Stimulated activated naive B cell treated with anti-CD40 and anti-IgM and Interleukin-4, amounts not matched to agents 10 μg/mL and 1 μg/mL and 100 μg/mL, for 72 hours (primary cell): ENCODE data around the gene APBA1.
"Not testable (repeated sequence)": the region's sequence is repeated elsewhere in the genome, so short reads cannot be mapped to it uniquely, and the experiment has no call there.

Experiments used
- ATAC-seq, 2 donors: fragments of 150-1000 bp; cut with Tn5 transposase; replicated peaks; 2 replicates each; pipeline ENCODE4 v1.10.0; 2021; ENCODE audit warnings: moderate library complexity in 1 of 2
- DNase-seq: peaks from one replicate; pipeline ENCODE4 v3.0.0; 2021
- H3K27ac Mint-ChIP-seq: one replicate; pipeline ENCODE4 v1.8.0; 2022; ENCODE audit warnings: mild to moderate bottlenecking, mixed read lengths
- H3K27me3 Mint-ChIP-seq, 2 donors: one replicate each; pipeline ENCODE4 v1.8.0; 2022; ENCODE audit warnings: mixed read lengths in 2 of 2
- H3K36me3 Mint-ChIP-seq, 2 donors: one replicate each; pipeline ENCODE4 v1.8.0; 2022; ENCODE audit warnings: mixed read lengths in 2 of 2, mild to moderate bottlenecking in 1 of 2
- H3K4me1 Mint-ChIP-seq, 2 donors: one replicate each; pipeline ENCODE4 v1.8.0; 2022; ENCODE audit warnings: mixed read lengths in 2 of 2, mild to moderate bottlenecking in 1 of 2
- H3K4me3 Mint-ChIP-seq, 2 donors: one replicate each; pipeline ENCODE4 v1.8.0; 2022; ENCODE audit warnings: mild to moderate bottlenecking in 2 of 2, mixed read lengths in 2 of 2, moderate library complexity in 1 of 2
- H3K9me3 Mint-ChIP-seq, 2 donors: one replicate each; pipeline ENCODE4 v1.8.0; 2022; ENCODE audit warnings: mixed read lengths in 2 of 2, mild to moderate bottlenecking in 1 of 2

APBA1 gene

DNA sequence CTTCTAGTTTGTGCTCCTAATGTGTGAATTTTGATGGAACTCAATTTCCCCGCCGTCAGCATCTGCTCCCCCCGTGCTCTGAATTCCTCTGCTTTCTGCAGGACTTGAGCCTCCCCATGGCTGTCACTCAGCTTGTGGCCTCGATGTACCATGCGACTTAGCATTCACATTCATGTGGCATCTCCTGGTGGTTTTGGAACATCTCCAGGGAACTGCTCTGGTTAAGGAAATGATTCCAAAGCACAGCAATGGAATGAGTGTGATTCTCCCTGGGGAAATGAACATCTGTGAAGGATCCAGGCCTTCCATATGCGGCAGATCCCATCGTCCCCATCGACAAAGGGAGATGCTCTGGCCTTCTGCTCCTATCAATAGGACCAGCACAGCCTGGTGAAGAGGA is 228.2 kb downstream of the APBA1 start:
- Mint-ChIP-seq H3K4me3 (no peak overlapping the region), H3K9me3 (peaks cover 0 to 2% of the 10 kb centered on the region in 2 donors), H3K27ac (no peak overlapping the region), H3K4me1 (no peaks in the 10 kb centered on the region), H3K27me3 (peaks cover 9 to 21% of the 10 kb centered on the region in 2 donors), H3K36me3 (peaks cover 0 to 3% of the 10 kb centered on the region in 2 donors)
- DNase-seq, result no peak
- no peak for ATAC-seq

DNA sequence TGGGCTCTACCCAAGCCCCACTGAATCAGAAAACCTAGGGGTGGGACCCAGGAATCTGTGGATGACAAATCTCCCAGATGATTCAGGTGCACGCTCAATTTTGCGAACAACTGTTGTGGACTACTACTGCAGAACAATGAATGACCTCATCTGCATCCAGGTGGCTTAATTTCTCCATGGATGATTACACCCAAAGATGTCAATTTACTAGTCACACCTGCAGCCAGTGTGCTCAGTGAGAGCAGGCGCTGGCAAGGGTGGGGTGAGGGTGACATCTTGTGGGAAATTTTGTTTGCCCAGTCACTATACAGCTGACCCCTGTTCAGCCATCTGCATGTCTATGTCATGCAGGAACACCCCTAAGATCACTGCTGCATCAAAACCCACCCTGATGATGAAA is 229.0 kb downstream of the APBA1 start:
- H3K9me3 Mint-ChIP-seq, result peaks cover 0 to 2% of the 10 kb centered on the region in 2 donors
- no peak for ATAC-seq
- peaks cover 0 to 3% of the 10 kb centered on the region in 2 donors for H3K36me3 Mint-ChIP-seq
- DNase-seq, result no peak
- no peak overlapping the region for H3K4me3 Mint-ChIP-seq
- no peaks in the 10 kb centered on the region for H3K4me1 Mint-ChIP-seq
- H3K27ac Mint-ChIP-seq, result no peak overlapping the region
- peaks cover 9 to 21% of the 10 kb centered on the region in 2 donors for H3K27me3 Mint-ChIP-seq

DNA sequence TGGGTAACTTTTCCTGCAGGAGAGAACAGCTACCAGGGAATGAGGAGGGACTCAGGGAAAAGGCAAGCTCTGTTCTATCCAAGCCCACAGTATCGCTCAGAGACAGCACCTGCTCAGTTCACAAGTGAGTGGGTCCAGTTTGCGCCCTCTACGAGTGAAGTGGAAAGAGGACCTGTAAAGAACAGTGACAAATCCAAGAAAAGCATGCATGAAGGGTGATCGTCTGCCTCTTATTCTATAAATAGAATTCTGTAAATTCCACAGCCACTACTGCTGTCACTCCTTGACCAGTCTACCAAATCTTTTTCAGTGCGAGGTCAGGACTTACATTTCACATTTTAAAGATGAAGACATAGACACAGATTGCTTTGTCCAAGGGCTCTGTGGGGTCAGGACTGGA is 229.7 kb downstream of the APBA1 start:
- Mint-ChIP-seq H3K9me3 (peaks cover 0 to 2% of the 10 kb centered on the region in 2 donors), H3K4me3 (no peak overlapping the region), H3K36me3 (peaks cover 0 to 3% of the 10 kb centered on the region in 2 donors), H3K4me1 (no peaks in the 10 kb centered on the region), H3K27me3 (peaks cover 9 to 18% of the 10 kb centered on the region in 2 donors), H3K27ac (no peak overlapping the region)
- DNase-seq, result no peak
- no peak for ATAC-seq

DNA sequence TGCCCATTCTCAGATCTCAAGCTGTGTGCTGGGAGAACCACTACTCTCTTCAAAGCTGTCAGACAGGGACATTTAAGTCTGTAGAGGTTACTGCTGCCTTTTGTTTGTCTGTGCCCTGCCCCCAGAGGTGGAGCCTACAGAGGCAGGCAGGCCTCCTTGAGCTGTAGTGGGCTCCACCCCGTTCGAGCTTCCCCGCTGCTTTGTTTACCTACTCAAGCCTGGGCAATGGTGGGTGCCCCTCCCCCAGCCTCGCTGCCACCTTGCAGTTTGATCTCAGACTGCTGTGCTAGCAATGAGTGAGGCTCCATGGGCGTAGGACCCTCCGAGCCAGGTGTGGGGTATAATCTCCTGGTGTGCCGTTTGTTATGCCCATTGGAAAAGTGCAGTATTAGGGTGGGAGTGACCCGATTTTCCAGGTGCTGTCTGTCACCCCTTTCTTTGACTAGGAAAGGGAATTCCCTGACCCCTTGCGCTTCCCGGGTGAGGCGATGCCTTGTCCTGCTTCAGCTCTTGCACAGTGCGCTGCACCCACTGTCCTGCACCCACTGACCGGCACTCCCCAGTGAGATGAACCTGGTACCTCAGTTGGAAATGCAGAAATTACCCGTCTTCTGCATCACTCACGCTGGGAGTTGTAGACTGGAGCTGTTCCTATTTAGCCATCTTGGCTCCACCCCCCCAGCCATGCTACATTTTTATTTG is 231.8 kb downstream of the APBA1 start:
- not testable (repeated sequence) for H3K4me1 Mint-ChIP-seq, DNase-seq, H3K4me3 Mint-ChIP-seq, H3K9me3 Mint-ChIP-seq, H3K27me3 Mint-ChIP-seq, H3K27ac Mint-ChIP-seq, ATAC-seq, H3K36me3 Mint-ChIP-seq

DNA sequence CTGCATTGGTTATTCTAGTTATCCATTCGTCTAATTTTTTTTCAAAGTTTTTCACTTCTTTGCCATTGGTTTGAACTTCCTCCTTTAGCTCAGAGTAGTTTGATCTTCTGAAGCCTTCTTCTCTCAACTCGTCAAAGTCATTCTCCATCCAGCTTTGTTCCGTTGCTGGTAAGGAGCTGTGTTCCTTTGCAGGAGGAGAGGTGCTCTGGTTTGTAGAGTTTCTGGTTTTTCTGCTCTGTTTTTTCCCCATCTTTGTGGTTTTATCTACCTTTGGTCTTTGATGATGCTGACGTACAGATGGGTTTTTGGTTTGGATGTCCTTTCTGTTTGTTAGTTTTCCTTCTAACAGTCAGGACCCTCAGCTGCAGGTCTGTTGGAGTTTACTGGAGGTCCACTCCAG is 232.5 kb downstream of the APBA1 start:
- DNase-seq, ATAC-seq, H3K36me3 Mint-ChIP-seq, H3K4me1 Mint-ChIP-seq, H3K27me3 Mint-ChIP-seq, H3K4me3 Mint-ChIP-seq, H3K9me3 Mint-ChIP-seq, H3K27ac Mint-ChIP-seq: not testable (repeated sequence)

DNA sequence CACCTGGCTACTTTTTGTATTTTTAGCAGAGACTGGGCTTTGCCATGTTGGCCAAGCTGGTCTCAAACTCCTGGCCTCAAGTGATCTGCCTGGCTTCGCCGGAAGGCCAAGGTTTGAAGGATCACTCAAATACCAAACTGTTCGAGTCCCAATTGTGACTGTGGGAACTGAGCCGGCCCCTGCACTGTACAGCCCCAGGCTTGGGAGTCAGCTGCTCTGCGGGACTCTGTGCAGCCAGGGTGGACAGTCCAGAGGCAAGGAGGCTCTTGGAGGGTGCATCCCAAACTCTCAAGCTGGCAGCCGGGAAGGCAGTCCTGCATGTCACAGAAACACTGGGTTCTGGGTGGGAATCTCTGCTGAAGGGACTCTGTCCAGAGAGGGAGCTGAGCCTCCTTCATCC is 238.2 kb downstream of the APBA1 start:
- H3K27me3 Mint-ChIP-seq, result no peaks in the 10 kb centered on the region
- H3K36me3 Mint-ChIP-seq, result no peaks in the 10 kb centered on the region
- no peak overlapping the region for H3K27ac Mint-ChIP-seq
- H3K4me1 Mint-ChIP-seq, result no peaks in the 10 kb centered on the region
- H3K9me3 Mint-ChIP-seq, result no peaks in the 10 kb centered on the region
- ATAC-seq (no peak), DNase-seq (no peak)
- no peak overlapping the region for H3K4me3 Mint-ChIP-seq

DNA sequence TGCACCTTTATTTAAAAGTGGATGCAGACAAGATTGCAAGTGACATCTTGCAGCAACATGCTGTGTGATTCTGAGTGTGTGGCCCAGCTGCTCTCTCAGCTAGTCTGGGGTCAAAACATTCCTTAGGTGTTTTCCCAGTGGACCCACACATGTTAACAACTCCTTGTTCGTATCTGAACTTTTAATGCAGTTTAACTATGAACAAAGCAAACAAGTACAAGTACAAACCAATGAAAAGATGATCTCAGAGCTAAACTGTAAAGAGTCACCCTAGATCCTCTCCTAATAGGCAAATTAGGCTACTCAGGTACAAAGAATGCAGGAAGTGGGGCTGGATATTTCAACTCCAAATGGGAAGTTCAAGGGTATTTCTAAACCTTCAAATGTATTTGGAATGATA is 238.8 kb downstream of the APBA1 start:
- no peaks in the 10 kb centered on the region for H3K36me3 Mint-ChIP-seq
- H3K9me3 Mint-ChIP-seq, result no peaks in the 10 kb centered on the region
- no peak for DNase-seq
- no peaks in the 10 kb centered on the region for H3K27me3 Mint-ChIP-seq
- no peak for ATAC-seq
- no peak overlapping the region for H3K27ac Mint-ChIP-seq
- no peaks in the 10 kb centered on the region for H3K4me1 Mint-ChIP-seq
- H3K4me3 Mint-ChIP-seq, result no peak overlapping the region

DNA sequence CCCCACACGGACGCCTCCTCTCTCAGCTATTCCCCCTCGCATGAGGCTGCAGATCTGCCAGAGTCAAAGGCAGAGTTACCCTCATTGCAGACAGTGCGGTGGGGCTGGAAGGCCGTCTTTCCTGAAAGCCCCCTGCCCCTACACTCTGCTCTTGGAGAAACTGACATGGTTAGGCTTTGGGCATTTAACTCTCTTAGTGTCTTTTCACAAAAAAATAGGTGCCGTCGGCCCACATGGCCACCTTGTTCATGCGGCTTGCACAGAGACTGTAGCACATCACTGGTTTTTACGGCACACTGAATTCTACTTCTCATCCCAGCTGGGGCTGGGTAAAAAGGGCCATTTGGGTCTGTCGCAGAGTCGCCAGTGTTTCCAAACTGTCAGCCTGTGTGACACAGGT is 239.5 kb downstream of the APBA1 start:
- no peak for ATAC-seq
- Mint-ChIP-seq H3K9me3 (no peaks in the 10 kb centered on the region), H3K4me1 (no peaks in the 10 kb centered on the region), H3K36me3 (no peaks in the 10 kb centered on the region), H3K27ac (no peak overlapping the region), H3K4me3 (no peak overlapping the region), H3K27me3 (no peaks in the 10 kb centered on the region)
- no peak for DNase-seq

DNA sequence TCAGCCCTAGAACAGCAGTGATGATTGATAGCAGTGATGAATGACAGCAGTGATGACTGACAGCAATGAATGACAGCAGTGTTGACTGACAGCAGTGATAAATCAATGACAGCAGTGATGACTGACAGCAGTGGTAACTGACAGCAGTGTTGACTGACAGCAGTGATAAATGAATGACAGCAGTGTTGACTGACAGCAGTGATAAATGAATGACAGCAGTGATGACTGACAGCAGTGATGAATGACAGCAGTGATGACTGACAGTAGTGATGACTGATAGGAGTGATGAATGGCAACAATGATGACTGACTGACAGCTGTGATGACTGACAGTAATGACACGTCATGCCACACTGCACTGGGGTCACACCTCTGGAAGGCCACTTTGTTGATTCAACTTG is 240.4 kb downstream of the APBA1 start:
- H3K36me3 Mint-ChIP-seq, result no peaks in the 10 kb centered on the region
- no peaks in the 10 kb centered on the region for H3K27me3 Mint-ChIP-seq
- no peak overlapping the region for H3K4me3 Mint-ChIP-seq
- no peaks in the 10 kb centered on the region for H3K9me3 Mint-ChIP-seq
- ATAC-seq (no peak), DNase-seq (no peak)
- no peaks in the 10 kb centered on the region for H3K4me1 Mint-ChIP-seq
- H3K27ac Mint-ChIP-seq, result no peak overlapping the region

DNA sequence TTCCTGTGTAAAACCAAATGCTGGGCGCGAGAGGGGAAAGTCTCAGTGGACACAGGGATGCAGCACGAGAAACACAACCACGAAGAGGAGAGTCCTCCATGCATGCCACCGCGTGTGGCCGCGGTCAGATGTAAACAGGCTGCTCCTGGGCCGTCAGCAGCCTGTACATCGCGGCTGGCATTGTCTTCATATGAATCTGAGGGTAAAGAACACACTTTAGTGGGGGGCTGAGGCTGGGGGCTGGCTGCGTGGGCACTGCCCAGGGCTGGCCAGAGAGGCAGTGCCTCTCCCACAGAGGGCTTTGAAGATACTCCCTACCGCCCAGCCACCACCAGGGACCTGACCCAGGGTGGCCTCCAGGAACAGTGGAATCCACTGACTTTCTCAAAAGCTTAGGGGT is 241.0 kb downstream of the APBA1 start:
- no peak for DNase-seq
- Mint-ChIP-seq H3K27me3 (no peaks in the 10 kb centered on the region), H3K4me3 (no peak overlapping the region), H3K9me3 (no peaks in the 10 kb centered on the region), H3K27ac (no peak overlapping the region), H3K4me1 (no peaks in the 10 kb centered on the region), H3K36me3 (no peaks in the 10 kb centered on the region)
- no peak for ATAC-seq

DNA sequence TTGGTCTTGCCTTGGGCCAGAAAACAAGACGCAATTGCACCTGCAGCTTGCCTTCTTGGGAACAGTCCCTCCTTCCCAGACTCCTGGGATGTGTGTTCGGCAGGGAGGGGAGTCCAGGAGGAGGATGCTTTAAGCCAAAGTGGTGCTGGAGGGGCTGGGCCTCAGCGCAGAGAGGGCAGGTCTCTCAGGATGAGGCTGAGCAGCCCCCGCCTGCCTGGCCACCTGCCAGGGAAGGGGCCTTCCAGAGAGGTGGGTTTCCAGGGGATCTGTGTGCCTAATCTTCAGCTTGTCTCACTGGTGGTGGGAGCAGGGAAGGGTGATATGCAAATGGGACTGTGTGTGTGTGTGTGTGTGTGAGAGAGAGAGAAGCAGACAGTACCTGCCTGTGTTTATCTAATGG is 242.0 kb downstream of the APBA1 start:
- H3K27ac Mint-ChIP-seq, result no peak overlapping the region
- no peak for ATAC-seq

DNA sequence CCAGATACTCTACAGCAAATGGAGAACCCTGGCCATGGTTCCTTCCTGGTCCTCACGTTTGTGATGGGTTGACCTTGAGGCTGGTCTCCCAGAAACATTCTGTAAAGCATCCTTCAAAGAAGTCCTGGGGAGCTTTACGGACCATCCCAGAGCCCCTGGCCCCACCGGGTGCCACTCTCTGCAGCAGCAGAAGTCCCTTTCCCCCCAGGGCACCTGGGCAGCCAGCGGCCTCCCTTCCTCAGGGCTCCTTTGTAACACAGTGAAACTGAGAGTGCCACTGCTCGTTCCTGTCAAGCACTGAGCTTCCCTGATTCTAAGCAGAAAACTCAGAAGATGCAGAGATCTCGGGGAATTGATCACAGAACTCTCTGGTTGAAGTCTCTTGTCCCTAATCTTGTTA is 242.9 kb downstream of the APBA1 start:
- Mint-ChIP-seq H3K27ac (no peak overlapping the region), H3K9me3 (no peaks in the 10 kb centered on the region), H3K27me3 (peaks cover 6% of the 10 kb centered on the region in 2 donors), H3K4me3 (no peak overlapping the region), H3K4me1 (no peaks in the 10 kb centered on the region), H3K36me3 (no peaks in the 10 kb centered on the region)
- ATAC-seq (no peak), DNase-seq (no peak)

More for the DNA sequence above, 242.0 kb downstream of the APBA1 start:
- H3K27me3 Mint-ChIP-seq, result peaks cover 2% of the 10 kb centered on the region in 2 donors
- no peaks in the 10 kb centered on the region for H3K9me3 Mint-ChIP-seq
- H3K4me1 Mint-ChIP-seq, result no peaks in the 10 kb centered on the region
- H3K36me3 Mint-ChIP-seq, result no peaks in the 10 kb centered on the region
- H3K4me3 Mint-ChIP-seq, result no peak overlapping the region
- DNase-seq, result no peak

DNA sequence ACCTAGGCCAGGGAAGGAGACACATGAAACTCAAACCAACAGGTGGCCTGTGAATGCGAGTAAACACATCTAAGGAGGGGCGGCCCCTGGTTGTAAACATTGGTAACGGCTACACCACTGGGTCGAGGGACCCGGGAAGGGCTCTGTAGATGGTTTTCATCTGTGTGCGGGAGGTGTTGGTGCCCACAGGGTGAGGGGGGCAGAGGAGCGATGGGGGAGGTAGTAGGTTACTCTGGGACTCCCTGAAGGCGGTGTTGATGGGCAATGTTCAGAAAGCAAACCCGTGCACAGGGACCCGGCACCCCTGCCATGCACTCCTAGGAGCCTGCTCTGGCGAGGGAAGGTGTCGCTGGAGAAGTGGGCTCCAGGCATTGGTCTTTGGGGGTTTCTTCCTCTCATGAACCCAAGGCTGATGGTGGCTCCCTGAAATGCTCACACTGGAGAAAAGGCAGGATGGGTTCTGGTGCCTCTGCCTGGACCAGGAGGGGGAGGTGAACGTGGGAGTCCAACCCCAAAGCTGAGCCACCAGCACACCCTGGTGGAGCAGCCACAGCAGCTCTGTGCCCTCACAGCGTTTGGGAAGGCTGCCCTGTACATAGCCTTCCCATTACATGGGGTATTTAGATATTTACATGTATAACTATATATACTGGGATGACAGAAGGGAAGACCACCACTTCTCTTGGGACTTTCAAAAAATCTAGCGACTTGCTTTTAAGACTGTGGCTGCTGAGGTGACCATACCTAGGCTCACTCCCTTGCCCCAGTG is 244.0 kb downstream of the APBA1 start:
- peaks cover 6 to 7% of the 10 kb centered on the region in 2 donors for H3K27me3 Mint-ChIP-seq
- DNase-seq (no peak), ATAC-seq (no peak)
- H3K4me3 Mint-ChIP-seq, result no peak overlapping the region
- no peaks in the 10 kb centered on the region for H3K36me3 Mint-ChIP-seq
- no peaks in the 10 kb centered on the region for H3K4me1 Mint-ChIP-seq
- no peak overlapping the region for H3K27ac Mint-ChIP-seq
- H3K9me3 Mint-ChIP-seq, result no peaks in the 10 kb centered on the region

DNA sequence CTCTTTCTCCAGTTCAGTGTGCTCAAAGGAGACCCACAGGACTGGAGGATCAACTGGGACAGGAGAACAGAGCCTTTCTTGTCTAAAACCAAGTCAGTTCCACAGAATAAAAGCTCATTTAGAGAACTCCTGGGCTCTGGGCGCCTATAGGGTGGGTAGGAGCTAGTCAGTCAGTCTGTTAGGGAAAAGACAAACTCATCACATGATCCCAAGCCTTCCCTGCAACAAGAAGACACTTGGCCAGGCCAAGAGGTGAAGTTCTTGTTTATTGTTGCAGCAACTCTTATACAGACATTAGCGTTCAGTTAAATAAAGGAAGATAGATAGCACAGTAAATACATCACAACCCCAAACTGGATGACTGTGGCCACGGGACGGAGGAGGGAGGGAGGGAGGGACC is 244.9 kb downstream of the APBA1 start:
- H3K27me3 Mint-ChIP-seq, result peaks cover 6 to 16% of the 10 kb centered on the region in 2 donors
- peaks cover 0 to 2% of the 10 kb centered on the region in 2 donors for H3K4me1 Mint-ChIP-seq
- H3K9me3 Mint-ChIP-seq, result no peaks in the 10 kb centered on the region
- no peaks in the 10 kb centered on the region for H3K36me3 Mint-ChIP-seq
- DNase-seq (no peak), ATAC-seq (no peak)
- no peak overlapping the region for H3K4me3 Mint-ChIP-seq
- no peak overlapping the region for H3K27ac Mint-ChIP-seq

DNA sequence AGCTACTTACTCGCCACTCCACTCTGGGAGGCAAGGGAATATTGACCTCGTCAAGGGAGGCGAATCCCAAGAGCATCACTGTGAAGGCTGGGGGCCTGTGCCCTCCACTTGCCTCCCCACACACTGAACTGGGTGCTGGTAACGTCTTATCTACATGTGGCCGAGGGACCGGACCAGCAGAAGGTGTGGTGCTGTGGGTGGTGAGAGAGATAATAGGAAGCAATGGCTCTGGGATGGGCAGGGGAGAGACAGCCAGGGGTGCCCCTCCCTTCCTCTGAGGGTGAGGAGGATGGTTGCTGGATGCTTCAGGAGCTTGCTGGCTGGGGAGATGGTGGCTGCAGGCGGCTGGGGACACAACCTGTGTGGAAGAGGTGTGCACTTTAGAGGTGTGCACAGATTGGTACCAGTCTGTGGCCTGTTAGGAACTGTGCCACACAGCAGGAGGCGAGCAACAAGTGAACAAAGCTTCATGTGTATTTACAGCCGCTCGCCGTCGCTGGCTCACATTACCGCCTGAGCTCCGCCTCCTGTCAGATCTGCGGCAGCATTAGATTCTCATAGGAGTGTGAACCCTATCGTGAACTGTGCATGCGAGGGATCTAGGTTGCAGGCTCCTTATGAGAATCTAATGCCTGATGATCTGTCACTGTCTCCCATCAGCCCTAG is 246.9 kb downstream of the APBA1 start:
- Mint-ChIP-seq H3K27ac (no peak overlapping the region), H3K4me1 (peaks cover 0 to 6% of the 10 kb centered on the region in 2 donors), H3K9me3 (no peaks in the 10 kb centered on the region), H3K36me3 (no peaks in the 10 kb centered on the region), H3K27me3 (peaks cover 10 to 35% of the 10 kb centered on the region in 2 donors), H3K4me3 (no peak overlapping the region)
- no peak for DNase-seq
- ATAC-seq, result no peak
